Effector CD8-positive, alpha-beta T cell (primary cell): ENCODE data around the gene GRID1.

Experiments
- DNase-seq: peaks from one replicate; lab custom pipeline; 2025; lab: John Stamatoyannopoulos, UW

The GRID1 gene

GRCh38 chr10:85926136-85926535 lies 440.5 kb downstream of the GRID1 start:
- DNase-seq = no peak

- no peak for DNase-seq
Measured at GRCh38 chr10:85925201-85925750, 441.3 kb downstream of the GRID1 start.

- no peak for DNase-seq
Measured at GRCh38 chr10:85924382-85925102, 442.1 kb downstream of the GRID1 start.

- DNase-seq = no peak
Measured at GRCh38 chr10:85922356-85923129, 444.1 kb downstream of the GRID1 start.

- DNase-seq = no peak
Measured at GRCh38 chr10:85921789-85922188, 444.8 kb downstream of the GRID1 start.

GRCh38 chr10:85920311-85920710 lies 446.3 kb downstream of the GRID1 start:
- no peak for DNase-seq

- no peak for DNase-seq
Measured at GRCh38 chr10:85919491-85920021, 447.0 kb downstream of the GRID1 start.

- DNase-seq = no peak
Measured at GRCh38 chr10:85918371-85918770, 448.2 kb downstream of the GRID1 start.

- DNase-seq = no peak
Measured at GRCh38 chr10:85917601-85918000, 449.0 kb downstream of the GRID1 start.

GRCh38 chr10:85916994-85917573 lies 449.5 kb downstream of the GRID1 start:
- DNase-seq = no peak

- no peak for DNase-seq
Measured at GRCh38 chr10:85916286-85916685, 450.3 kb downstream of the GRID1 start.

GRCh38 chr10:85915245-85915846 lies 451.2 kb downstream of the GRID1 start:
- DNase-seq = no peak

GRCh38 chr10:85914720-85915119 lies 451.9 kb downstream of the GRID1 start:
- no peak for DNase-seq

- DNase-seq = no peak
Measured at GRCh38 chr10:85908462-85908861, 458.1 kb downstream of the GRID1 start.

- DNase-seq = no peak
Measured at GRCh38 chr10:85902051-85902450, 464.5 kb downstream of the GRID1 start.

- no peak for DNase-seq
Measured at GRCh38 chr10:85901599-85901998, 465.0 kb downstream of the GRID1 start.

- no peak for DNase-seq
Measured at GRCh38 chr10:85900487-85900886, 466.1 kb downstream of the GRID1 start.

GRCh38 chr10:85900061-85900460 lies 466.5 kb downstream of the GRID1 start:
- no peak for DNase-seq

GRCh38 chr10:85891472-85891871 lies 475.1 kb downstream of the GRID1 start:
- DNase-seq = no peak

- DNase-seq = no peak
Measured at GRCh38 chr10:85888559-85888958, 478.0 kb downstream of the GRID1 start.

- no peak for DNase-seq
Measured at GRCh38 chr10:85888004-85888403, 478.6 kb downstream of the GRID1 start.

- no peak for DNase-seq
Measured at GRCh38 chr10:85874208-85874607, 492.4 kb downstream of the GRID1 start.
